Spleen (tissue), 7 donors: ENCODE data around the gene FAM76B.

Experiments used
- CTCF ChIP-seq, 11 experiments: fragments of 200-600 bp in 7 of 11; fragments of 450-650 bp in 4 of 11; sonication (generic) in 4 of 11; IDR thresholded peaks in 8 of 11; conservative IDR thresholded peaks in 3 of 11; 1 replicate in 7 of 11; 2 replicates in 4 of 11; pipeline versions ENCODE4 v1.4.0 to v1.8.0; 2016 to 2021; ENCODE audit warnings: antibody characterized with exemption in 11 of 11, inconsistent platforms in 4 of 11, mild to moderate bottlenecking in 1 of 11
- POLR2A ChIP-seq, 3 donors: fragments of 450-650 bp; IDR thresholded peaks; one replicate each; pipeline ENCODE4 v1.5.1; 2017; ENCODE audit warnings: antibody characterized with exemption in 3 of 3, mild to moderate bottlenecking in 1 of 3
- donor health status: DM: no; HTN: no; CAD: no; lungs with moderate emphysema.
- donor health status: DM: no; HTN: no; CAD: no.
- donor health status: DM: no; HTN: no; CAD: no.

DNA sequence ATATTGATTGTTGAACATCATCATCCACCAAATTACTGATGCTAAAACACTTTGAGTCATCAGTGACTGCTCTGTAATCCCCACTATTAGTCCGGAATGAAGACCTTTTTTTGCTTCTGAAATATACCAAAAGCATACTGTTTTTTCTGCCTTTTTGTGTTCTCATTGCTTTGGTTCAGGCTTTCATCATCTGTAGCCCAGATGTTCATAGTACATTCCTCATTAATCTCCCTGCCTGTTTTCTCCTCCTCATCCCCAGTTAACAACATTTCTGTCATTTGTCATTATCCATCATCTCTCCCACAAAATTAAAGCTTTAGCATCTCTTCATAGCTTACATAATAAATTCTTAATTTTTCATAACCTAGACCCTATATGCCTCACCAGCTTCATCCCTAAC is 10.0 kb upstream of the FAM76B start:
- TF ChIP-seq CTCF (IDR thresholded peaks at IDR 0.05 in 8 of 11, conservative IDR thresholded peaks at IDR 0.05 in 3 of 11), result no peak
- no peak for TF ChIP-seq POLR2A (IDR thresholded peaks at IDR 0.05)
